ENCODE measurements around the gene GREB1L.

Gene GREB1L

GRCh38 chr18:21452796-21453510, 210.9 kb downstream of the GREB1L start:
- DNase-seq: no peak

- no peak for DNase-seq
Observed at GRCh38 chr18:21453511-21453901, 211.5 kb downstream of the GREB1L start.

GRCh38 chr18:21454725-21455124, 212.7 kb downstream of the GREB1L start:
- no peak for DNase-seq

GRCh38 chr18:21456428-21457178, 214.6 kb downstream of the GREB1L start:
- no peak for DNase-seq

GRCh38 chr18:21457179-21457535, 215.1 kb downstream of the GREB1L start:
- DNase-seq: no peak

- no peak for DNase-seq
Observed at GRCh38 chr18:21458310-21458709, 216.3 kb downstream of the GREB1L start.

GRCh38 chr18:21458788-21459187, 216.8 kb downstream of the GREB1L start:
- DNase-seq: no peak

- no peak for DNase-seq
Observed at GRCh38 chr18:21459706-21460286, 217.8 kb downstream of the GREB1L start.

GRCh38 chr18:21461460-21461859, 219.4 kb downstream of the GREB1L start:
- DNase-seq: no peak

- no peak for DNase-seq
Observed at GRCh38 chr18:21463718-21464117, 221.7 kb downstream of the GREB1L start.

- no peak for DNase-seq
Observed at GRCh38 chr18:21468514-21469164, 226.6 kb downstream of the GREB1L start.

- DNase-seq: no peak
Observed at GRCh38 chr18:21472741-21473140, 230.7 kb downstream of the GREB1L start.

GRCh38 chr18:21474621-21475020, 232.6 kb downstream of the GREB1L start:
- DNase-seq: no peak

- no peak for DNase-seq
Observed at GRCh38 chr18:21479721-21480120, 237.7 kb downstream of the GREB1L start.

- no peak for DNase-seq
Observed at GRCh38 chr18:21481739-21482138, 239.7 kb downstream of the GREB1L start.

GRCh38 chr18:21483051-21483450, 241.0 kb downstream of the GREB1L start:
- no peak for DNase-seq

GRCh38 chr18:21484851-21485636, 243.0 kb downstream of the GREB1L start:
- DNase-seq: no peak

GRCh38 chr18:21486905-21487437, 244.9 kb downstream of the GREB1L start:
- no peak for DNase-seq

GRCh38 chr18:21489119-21489750, 247.2 kb downstream of the GREB1L start:
- DNase-seq: peak; percentile 45

- DNase-seq: no peak
Observed at GRCh38 chr18:21489919-21490495, 248.0 kb downstream of the GREB1L start.

- no peak for DNase-seq
Observed at GRCh38 chr18:21490748-21491147, 248.7 kb downstream of the GREB1L start.

All from CD4-positive, alpha-beta T cell treated with Interleukin-17A for 1 hour (primary cell).